Panc1 (cell line): Measurements from ENCODE around the gene RXFP4. TPM values are rescaled to one million over a fixed set of nuclear protein-coding genes. Genes with fewer than 3 reads are reported as not detected.
A peak's percentile ranks its signal among the peaks of the same experiment; 100 is the strongest.

Source experiments
- ATAC-seq: fragments of 200-7000 bp; cut with Tn5 transposase; 2 replicates; pipeline ENCODE4 v1.9.1; 2020; ENCODE audit warnings: mild to moderate bottlenecking, moderate library complexity
- BruUV-seq: library from RNA; stranded (reverse); fragments of 400-500 nt; replicated peaks from 2 replicates; lab custom pipeline; 2021; lab: Mats Ljungman, UMichigan
- CTCF ChIA-PET: fragments of 300-600 bp; sonication (Branson Sonifier 250); formaldehyde crosslinking; loops from one replicate; lab custom pipeline; 2022; ENCODE audit warnings: antibody characterized with exemption; lab: Charles Lee
- POLR2A ChIA-PET: fragments of 300-600 bp; sonication (Branson Sonifier 250); formaldehyde crosslinking; loops from one replicate; lab custom pipeline; 2022; ENCODE audit warnings: antibody characterized with exemption; lab: Charles Lee
- DNase-seq: peaks from one replicate; pipeline ENCODE4 v3.0.0-alpha.2; 2010; ENCODE audit warnings: low read depth, low spot score
- H3K27ac ChIP-seq: 2 replicates; pipeline ENCODE4 v1.5.1; 2011; ENCODE audit warnings: mild to moderate bottlenecking, low read length, inconsistent platforms
- H3K27me3 ChIP-seq: fragments of 200-500 bp; sonication (Bioruptor generic); 2 replicates; pipeline ENCODE4 v1.6.0; 2014; ENCODE audit warnings: low read length, inconsistent platforms; ENCODE audit not compliant: control insufficient read depth, insufficient read depth
- H3K36me3 ChIP-seq: fragments of 200-500 bp; sonication (Bioruptor generic); 2 replicates; pipeline ENCODE4 v1.5.1; 2014; ENCODE audit warnings: inconsistent platforms, mild to moderate bottlenecking, low read length, moderate library complexity; ENCODE audit not compliant: control insufficient read depth, insufficient read depth
- H3K4me1 ChIP-seq: 2 replicates; pipeline ENCODE4 v1.5.1; 2011; ENCODE audit warnings: inconsistent platforms, mild to moderate bottlenecking, low read length, moderate library complexity; ENCODE audit not compliant: control insufficient read depth, insufficient read depth
- H3K4me3 ChIP-seq, 2 experiments: 2 replicates each; pipeline ENCODE4 v1.5.1; 2011 to 2012; ENCODE audit warnings: low read depth in 2 of 2, low read length in 2 of 2, mild to moderate bottlenecking in 2 of 2, inconsistent platforms in 1 of 2, moderate library complexity in 1 of 2
- H3K9me3 ChIP-seq: fragments of 200-500 bp; sonication (Bioruptor generic); 2 replicates; pipeline ENCODE4 v1.5.1; 2014; ENCODE audit warnings: low read depth, mild to moderate bottlenecking, inconsistent platforms, low read length, moderate library complexity; ENCODE audit not compliant: control insufficient read depth, insufficient read depth
- POLR2AphosphoS5 ChIP-seq: IDR thresholded peaks from 2 replicates; pipeline ENCODE4 v1.6.1; 2012; ENCODE audit warnings: mild to moderate bottlenecking, low read depth, low read length, moderate library complexity
- REST ChIP-seq, 2 experiments: IDR thresholded peaks; 2 replicates each; pipeline ENCODE4 v1.6.1; 2011 to 2012; ENCODE audit warnings: low read depth in 2 of 2, control low read depth in 1 of 2, low read length in 1 of 2, mild to moderate bottlenecking in 1 of 2, moderate library complexity in 1 of 2; ENCODE audit not compliant: insufficient read depth in 1 of 2
- SIN3A ChIP-seq: IDR thresholded peaks from 2 replicates; pipeline ENCODE4 v1.6.1; 2012; ENCODE audit warnings: low read depth, mild to moderate bottlenecking, low read length, moderate library complexity, borderline replicate concordance; ENCODE audit not compliant: insufficient read depth
- TCF7L2 ChIP-seq: IDR thresholded peaks from 2 replicates; pipeline ENCODE4 v1.6.1; 2011; ENCODE audit warnings: mild to moderate bottlenecking, low read depth, low read length, inconsistent platforms
- in situ Hi-C: cut with HindIII; loops from 2 replicates; pipeline ENCODE4 v1.10.0; 2016; ENCODE audit warnings: low sequenced_read_pairs, low pct_unique_long_range_greater_than_20kb
- intact Hi-C: fragments of 100-400 bp; cut with micrococcal nuclease; formaldehyde crosslinking; loops from one replicate; pipeline ENCODE4 v1.10.0; 2022; ENCODE audit not compliant: unreplicated experiment
- total RNA-seq: library from RNA; stranded (reverse); gene quantifications from one replicate; pipeline ENCODE4 v1.2.1, GENCODE V29; 2021; ENCODE audit not compliant: unreplicated experiment
- TF ChIP-seq, protein P1 (sequence below): fragments of 450-650 bp; IDR thresholded peaks from 2 replicates; pipeline ENCODE4 v1.5.1; 2017; ENCODE audit warnings: mild to moderate bottlenecking

Gene RXFP4
- total RNA-seq, 1 experiment from 2014 or later = 8.0 TPM

- peaks cover 64% of the 10 kb centered on the region for H3K4me1 ChIP-seq
- TSS peak; percentile 28 for BruUV-seq
- ATAC-seq (0 out of 2 replicates have a peak, but pooled peaks have one; percentile 15), DNase-seq (no peak)
- CTCF ChIA-PET = interaction anchor here (0.5 to 1.5 kb wide), 6 partner anchors 13 to 97 kb away, joined by 3 to 10 read pairs (median 6); no protein-coding TSS in a partner anchor
- peaks cover 2% of the 10 kb centered on the region; the same call in 1 of the 2 replicates for H3K36me3 ChIP-seq
- no peaks in the 10 kb centered on the region for H3K9me3 ChIP-seq
- TF ChIP-seq, protein P1, sequence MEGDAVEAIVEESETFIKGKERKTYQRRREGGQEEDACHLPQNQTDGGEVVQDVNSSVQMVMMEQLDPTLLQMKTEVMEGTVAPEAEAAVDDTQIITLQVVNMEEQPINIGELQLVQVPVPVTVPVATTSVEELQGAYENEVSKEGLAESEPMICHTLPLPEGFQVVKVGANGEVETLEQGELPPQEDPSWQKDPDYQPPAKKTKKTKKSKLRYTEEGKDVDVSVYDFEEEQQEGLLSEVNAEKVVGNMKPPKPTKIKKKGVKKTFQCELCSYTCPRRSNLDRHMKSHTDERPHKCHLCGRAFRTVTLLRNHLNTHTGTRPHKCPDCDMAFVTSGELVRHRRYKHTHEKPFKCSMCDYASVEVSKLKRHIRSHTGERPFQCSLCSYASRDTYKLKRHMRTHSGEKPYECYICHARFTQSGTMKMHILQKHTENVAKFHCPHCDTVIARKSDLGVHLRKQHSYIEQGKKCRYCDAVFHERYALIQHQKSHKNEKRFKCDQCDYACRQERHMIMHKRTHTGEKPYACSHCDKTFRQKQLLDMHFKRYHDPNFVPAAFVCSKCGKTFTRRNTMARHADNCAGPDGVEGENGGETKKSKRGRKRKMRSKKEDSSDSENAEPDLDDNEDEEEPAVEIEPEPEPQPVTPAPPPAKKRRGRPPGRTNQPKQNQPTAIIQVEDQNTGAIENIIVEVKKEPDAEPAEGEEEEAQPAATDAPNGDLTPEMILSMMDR = no peak
- TF ChIP-seq POLR2AphosphoS5 (no peak; the same call in 1 of the 2 replicates), SIN3A (no peak), REST (IDR thresholded peaks at IDR 0.05; ENCODE audit: insufficient read depth in 1 of 2, low read depth in 2 of 2, low read length in 1 of 2) (no peak), TCF7L2 (no peak)
- peak overlapping the region; percentile 82 to 89 for H3K4me3 ChIP-seq
- intact Hi-C loops (no loop called here), in situ Hi-C loops (no loop called here)
- peak overlapping the region; percentile 99 for H3K27ac ChIP-seq
- POLR2A ChIA-PET = interaction anchor here (0.6 to 0.7 kb wide), 3 partner anchors 20 to 243 kb away, joined by 5 to 13 read pairs (median 11); no protein-coding TSS in a partner anchor
- no peaks in the 10 kb centered on the region for H3K27me3 ChIP-seq
These were observed 34.8 kb downstream of the RXFP4 start for GRCh38 chr1:155976062-155976912.

DNA sequence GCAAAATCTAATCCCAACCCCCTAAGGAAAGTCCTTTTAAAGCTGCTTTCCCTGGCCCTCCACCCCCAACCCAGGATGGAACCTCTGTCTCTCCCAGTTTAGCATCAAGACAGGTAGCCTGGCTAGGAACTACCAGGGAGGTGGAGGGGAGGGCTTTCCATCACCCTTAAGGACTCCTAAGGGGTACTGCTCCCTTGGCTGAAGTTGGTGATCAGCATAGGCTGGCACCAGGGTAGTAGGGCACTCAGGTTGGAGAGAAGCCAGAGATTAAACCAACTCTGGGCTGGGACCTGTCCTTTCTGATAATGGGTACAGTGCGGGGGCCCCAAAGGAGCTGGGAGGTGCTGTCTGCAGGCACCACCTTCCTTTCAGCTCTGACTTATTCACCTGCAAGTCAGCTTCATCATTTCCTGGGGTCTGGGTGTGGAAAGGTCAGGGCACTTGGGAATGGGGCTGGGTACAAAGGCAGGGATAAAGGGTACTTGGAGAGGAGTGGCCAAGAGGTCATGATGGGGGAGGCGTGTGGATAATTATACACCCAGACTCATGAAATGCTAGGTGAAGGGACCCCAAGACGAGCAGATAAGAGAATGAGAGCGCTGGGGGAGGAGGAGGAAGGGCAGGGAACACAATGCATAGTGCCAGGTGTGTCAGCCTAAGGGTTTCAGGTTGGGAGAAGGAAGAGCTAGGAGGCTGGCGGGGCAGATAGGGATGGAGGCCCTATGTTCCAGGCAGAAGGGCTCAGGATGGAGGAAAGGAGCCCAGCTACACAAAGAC lies 35.7 kb downstream of the RXFP4 start:
- CTCF ChIA-PET = interaction anchor here (0.6 to 1.5 kb wide), 5 partner anchors 11 to 86 kb away, joined by 3 to 10 read pairs (median 4); no protein-coding TSS in a partner anchor
- intact Hi-C loops = no loop called here

More for the DNA sequence above, 35.7 kb downstream of the RXFP4 start:
- H3K27ac ChIP-seq = peak overlapping the region; percentile 99
- in situ Hi-C loops = no loop called here
- no TSS peak for BruUV-seq
- no peaks in the 10 kb centered on the region for H3K27me3 ChIP-seq
- TF ChIP-seq POLR2AphosphoS5 = no peak; the same call in 1 of the 2 replicates
- TF ChIP-seq, protein P1 = no peak
- no peak for TF ChIP-seq REST (IDR thresholded peaks at IDR 0.05; ENCODE audit: insufficient read depth in 1 of 2, low read depth in 2 of 2, low read length in 1 of 2)
- TF ChIP-seq SIN3A = no peak
- no peak for TF ChIP-seq TCF7L2
- peaks cover 2% of the 10 kb centered on the region; the same call in 1 of the 2 replicates for H3K36me3 ChIP-seq
- ATAC-seq = peak; percentile 22
- peaks cover 60% of the 10 kb centered on the region for H3K4me1 ChIP-seq
- H3K4me3 ChIP-seq = peak overlapping the region; percentile 82 to 89
- no peaks in the 10 kb centered on the region for H3K9me3 ChIP-seq
- POLR2A ChIA-PET = interaction anchor here (0.6 to 0.7 kb wide), 6 partner anchors 19 to 242 kb away, joined by 3 to 14 read pairs (median 8); no protein-coding TSS in a partner anchor
- no peak for DNase-seq
